T47D (cell line): ENCODE measurements around the gene SPATS2L.

ENCODE experiments used
- DNase-seq, 2 experiments: peaks; one replicate each; pipeline versions ENCODE4 v3.0.0 to v3.0.0-alpha.2; 2011 to 2012; ENCODE audit warnings: low read depth in 1 of 2, low spot score in 1 of 2
- JUND ChIP-seq: IDR thresholded peaks from 2 replicates; pipeline ENCODE4 v1.6.1; 2012; ENCODE audit warnings: low read depth
- in situ Hi-C: cut with HindIII; loops from 2 replicates; pipeline ENCODE4 v1.10.0; 2016; ENCODE audit warnings: low sequenced_read_pairs, low pct_unique_long_range_greater_than_20kb

The SPATS2L gene

GRCh38 chr2:200423541-200423940, 117.0 kb downstream of the SPATS2L start:
- no peak for TF ChIP-seq JUND
- DNase-seq: no peak
- in situ Hi-C loops: no loop called here

GRCh38 chr2:200425026-200425821, 118.7 kb downstream of the SPATS2L start:
- no peak for TF ChIP-seq JUND
- DNase-seq: no peak
- in situ Hi-C loops: no loop called here

- no peak for TF ChIP-seq JUND
These were observed 120.3 kb downstream of the SPATS2L start for GRCh38 chr2:200426754-200427153.

GRCh38 chr2:200428961-200429665, 122.6 kb downstream of the SPATS2L start:
- no peak for TF ChIP-seq JUND
- in situ Hi-C loops: no loop called here
- no peak for DNase-seq

More at GRCh38 chr2:200426754-200427153, 120.3 kb downstream of the SPATS2L start:
- no peak for DNase-seq
- in situ Hi-C loops: no loop called here

GRCh38 chr2:200430017-200430416, 123.5 kb downstream of the SPATS2L start:
- in situ Hi-C loops: no loop called here
- no peak for TF ChIP-seq JUND
- no peak for DNase-seq

GRCh38 chr2:200431996-200432705, 125.7 kb downstream of the SPATS2L start:
- in situ Hi-C loops: no loop called here
- no peak for DNase-seq

GRCh38 chr2:200435379-200435778, 128.9 kb downstream of the SPATS2L start:
- TF ChIP-seq JUND: no peak
- in situ Hi-C loops: no loop called here
- DNase-seq: no peak

More at GRCh38 chr2:200431996-200432705, 125.7 kb downstream of the SPATS2L start:
- no peak for TF ChIP-seq JUND

- in situ Hi-C loops: no loop called here
- no peak for DNase-seq
- no peak for TF ChIP-seq JUND
These were observed 131.8 kb downstream of the SPATS2L start for GRCh38 chr2:200438251-200438650.

GRCh38 chr2:200438846-200439245, 132.4 kb downstream of the SPATS2L start:
- TF ChIP-seq JUND: no peak
- in situ Hi-C loops: no loop called here
- DNase-seq: no peak

- no peak for DNase-seq
- no peak for TF ChIP-seq JUND
- in situ Hi-C loops: no loop called here
These were observed 133.5 kb downstream of the SPATS2L start for GRCh38 chr2:200439981-200440380.

- TF ChIP-seq JUND: no peak
- DNase-seq: no peak
- in situ Hi-C loops: no loop called here
These were observed 136.0 kb downstream of the SPATS2L start for GRCh38 chr2:200442471-200442870.

- in situ Hi-C loops: no loop called here
- no peak for TF ChIP-seq JUND
- DNase-seq: no peak
These were observed 136.9 kb downstream of the SPATS2L start for GRCh38 chr2:200443376-200443775.

- no peak for TF ChIP-seq JUND
- in situ Hi-C loops: no loop called here
- no peak for DNase-seq
These were observed 137.4 kb downstream of the SPATS2L start for GRCh38 chr2:200443916-200444315.
